WI38 (cell line): ENCODE measurements around the gene NR5A1.

Source experiments
- H3K4me3 ChIP-seq: 2 replicates; pipeline ENCODE4 v1.5.1; 2011; ENCODE audit warnings: low read depth, mild to moderate bottlenecking, control low read depth, low read length
- CTCF ChIP-seq: IDR thresholded peaks from 2 replicates; pipeline ENCODE4 v1.5.1; 2012; ENCODE audit warnings: low read depth, mild to moderate bottlenecking, control low read depth, low read length

The NR5A1 gene

DNA sequence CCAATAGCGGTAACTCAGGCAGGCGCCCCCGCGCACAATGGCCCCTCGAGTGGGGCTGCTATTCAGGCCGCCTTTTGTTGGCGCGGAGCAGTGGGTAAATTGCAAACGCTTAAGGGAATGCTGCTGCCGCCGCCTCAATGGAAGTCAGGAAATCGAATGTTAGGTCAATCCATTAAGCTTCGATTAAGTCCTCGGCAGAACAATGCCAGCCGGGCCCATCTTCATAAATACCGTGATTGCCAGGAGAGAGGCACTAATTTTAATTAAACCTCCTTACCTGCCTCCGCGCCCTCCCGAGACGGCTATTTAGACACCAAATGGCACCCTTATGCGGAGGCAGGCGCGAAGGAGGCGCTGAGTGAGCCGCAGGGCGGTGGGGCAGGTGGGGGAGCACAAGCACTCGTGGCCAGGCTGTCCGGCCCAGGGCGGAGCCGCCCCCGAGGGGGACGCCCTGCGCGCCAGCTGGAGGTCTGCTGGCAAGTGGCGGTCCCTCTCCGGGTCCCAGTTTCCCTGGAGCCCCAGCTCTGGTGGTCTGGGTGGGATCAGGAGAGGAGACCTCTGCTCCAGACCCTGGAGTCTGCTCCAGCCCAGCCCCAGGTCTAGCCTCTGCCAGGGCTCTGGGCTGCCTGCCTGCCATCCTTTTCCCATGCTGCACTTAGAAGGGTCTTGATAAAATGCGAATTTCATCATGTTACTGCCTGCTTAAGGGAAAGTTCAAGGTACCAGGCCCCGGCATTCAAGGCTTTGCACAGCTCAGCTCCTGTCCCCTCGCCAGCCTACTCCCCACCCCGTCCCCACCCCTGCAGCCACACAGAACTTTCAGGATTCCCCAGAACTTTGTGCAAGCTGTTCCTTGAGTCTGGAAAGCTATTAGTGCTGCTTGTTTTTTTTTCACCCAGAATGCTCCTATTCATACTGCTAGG lies 19.7 kb downstream of the NR5A1 start:
- H3K4me3 ChIP-seq = no peak overlapping the region
- no peak for TF ChIP-seq CTCF

DNA sequence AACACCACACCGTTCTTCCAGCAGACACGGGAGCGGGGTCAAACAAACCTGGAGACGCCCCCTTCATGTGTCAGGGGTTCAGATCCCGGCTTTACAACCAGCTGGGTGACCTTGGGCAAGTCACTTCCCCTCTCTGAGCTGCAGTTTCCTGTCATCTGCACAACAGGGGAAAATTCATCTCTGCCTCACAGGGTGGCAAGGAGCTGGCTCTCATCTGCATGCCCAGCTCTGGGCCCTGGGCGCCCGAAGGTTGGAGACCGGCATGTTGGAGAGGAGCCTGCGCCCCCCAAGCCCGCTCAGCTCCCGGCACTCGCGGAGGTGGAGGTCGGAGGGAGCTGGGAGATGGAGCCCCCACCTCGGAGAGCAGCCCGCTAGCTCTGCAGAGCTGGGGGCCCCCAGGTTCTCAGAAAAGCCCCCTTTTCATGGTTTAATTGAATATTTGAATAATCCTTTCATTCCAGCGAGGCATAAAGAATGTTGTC lies 20.4 kb downstream of the NR5A1 start:
- no peak overlapping the region for H3K4me3 ChIP-seq
- TF ChIP-seq CTCF = no peak

DNA sequence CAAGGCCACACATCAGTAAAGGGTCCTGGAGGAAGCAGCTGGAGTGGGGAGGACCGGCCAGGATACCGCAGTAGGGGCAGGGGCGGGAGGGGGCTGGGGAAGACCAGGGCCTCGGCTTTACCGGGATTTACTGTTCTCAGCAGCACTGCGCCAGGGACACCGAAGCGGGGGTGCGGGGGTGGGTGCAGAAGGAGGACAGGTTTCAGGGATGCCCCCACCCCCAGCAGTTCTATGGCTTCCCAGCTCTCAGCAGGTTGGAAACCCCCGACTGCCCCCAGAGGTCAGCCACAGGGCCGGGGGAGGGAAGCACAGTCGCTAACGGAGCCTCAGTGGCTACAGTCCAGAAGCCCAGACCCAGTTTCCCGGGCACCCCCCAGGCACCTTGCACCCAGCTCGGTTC lies 21.3 kb downstream of the NR5A1 start:
- TF ChIP-seq CTCF = no peak

DNA sequence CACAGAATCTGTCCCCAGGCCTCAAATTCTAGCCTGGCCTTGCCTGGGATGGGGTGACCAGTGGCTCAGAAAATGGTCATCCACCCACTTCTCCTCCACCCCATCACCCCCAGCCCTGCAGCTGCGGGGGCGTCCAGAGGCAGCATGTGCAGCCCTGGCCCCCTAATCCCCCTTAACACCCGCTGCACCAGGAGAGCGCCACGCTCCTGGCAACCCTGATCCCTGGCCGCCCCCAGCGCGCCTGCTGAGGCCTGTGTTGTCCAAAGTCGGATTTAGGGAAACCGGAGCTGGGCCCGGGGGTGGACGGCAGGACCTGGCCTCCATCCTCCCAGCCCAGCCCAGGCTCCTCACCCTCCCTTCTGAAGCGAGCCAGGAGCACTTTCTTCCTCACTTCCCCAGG lies 22.0 kb downstream of the NR5A1 start:
- TF ChIP-seq CTCF = no peak
- H3K4me3 ChIP-seq = no peak overlapping the region

More for the DNA sequence above, 21.3 kb downstream of the NR5A1 start:
- no peak overlapping the region for H3K4me3 ChIP-seq

- no peak for TF ChIP-seq CTCF
- no peak overlapping the region for H3K4me3 ChIP-seq
Observed at GRCh38 chr9:124483481-124483880, 23.7 kb downstream of the NR5A1 start.

DNA sequence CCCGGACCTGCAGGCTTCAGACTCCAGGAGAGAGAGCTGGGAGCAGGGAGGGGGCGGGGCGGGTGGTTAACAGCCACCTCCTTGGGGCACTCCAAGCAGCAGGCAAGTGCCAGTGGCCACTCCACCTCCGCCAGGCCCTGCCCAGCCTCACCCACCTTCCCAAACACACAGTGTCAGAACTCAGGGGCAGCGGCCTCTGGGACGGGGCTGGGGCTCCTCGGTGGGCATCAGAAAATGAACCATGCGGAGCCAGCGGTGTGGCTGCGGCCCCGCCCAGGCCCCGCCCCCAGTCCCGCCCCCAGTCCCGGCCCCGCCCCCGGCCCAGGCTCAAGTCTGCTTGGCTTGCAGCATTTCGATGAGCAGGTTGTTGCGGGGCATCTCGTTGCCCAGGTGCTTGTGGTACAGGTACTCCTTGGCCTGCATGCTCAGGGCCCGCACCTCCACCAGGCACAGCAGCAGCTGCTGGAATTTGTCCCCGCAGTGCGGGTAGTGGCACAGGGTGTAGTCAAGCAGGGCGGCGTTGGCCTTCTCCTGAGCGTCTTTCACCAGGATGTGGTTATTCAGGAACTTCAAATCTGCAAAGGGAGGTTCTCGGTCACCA lies 24.7 kb downstream of the NR5A1 start:
- TF ChIP-seq CTCF = no peak
- no peak overlapping the region for H3K4me3 ChIP-seq

GRCh38 chr9:124481115-124481514 lies 26.1 kb downstream of the NR5A1 start:
- no peak overlapping the region for H3K4me3 ChIP-seq
- no peak for TF ChIP-seq CTCF
